ENCODE results near the gene OBP2B.
"Not testable (repeated sequence)": the region's sequence is repeated elsewhere in the genome, so short reads cannot be mapped to it uniquely, and the experiment has no call there.

OBP2B gene

GRCh38 chr9:133205996-133206931, 2.8 kb downstream of the OBP2B start:
- H3K27me3 Mint-ChIP-seq, result peaks cover 23 to 78% of the 10 kb centered on the region in 2 donors
- no peak overlapping the region for H3K27ac Mint-ChIP-seq
- H3K36me3 Mint-ChIP-seq (ENCODE audit: insufficient read depth), result peaks cover 2% of the 10 kb centered on the region

GRCh38 chr9:133205481-133205887, 3.6 kb downstream of the OBP2B start:
- not testable (repeated sequence) for H3K4me1 Mint-ChIP-seq (ENCODE audit: low read depth in 2 of 2); H3K9me3 Mint-ChIP-seq; ATAC-seq (replicated peaks); H3K27ac Mint-ChIP-seq; H3K4me3 Mint-ChIP-seq; DNase-seq; H3K36me3 Mint-ChIP-seq (ENCODE audit: insufficient read depth)
- H3K27me3 Mint-ChIP-seq, result peaks cover 18 to 75% of the 10 kb centered on the region in 2 donors

More at GRCh38 chr9:133205996-133206931, 2.8 kb downstream of the OBP2B start:
- no peak overlapping the region for H3K4me3 Mint-ChIP-seq
- H3K9me3 Mint-ChIP-seq, result no peaks in the 10 kb centered on the region
- H3K4me1 Mint-ChIP-seq (ENCODE audit: low read depth in 2 of 2), result no peaks in the 10 kb centered on the region
- ATAC-seq (replicated peaks) (no peak), DNase-seq (no peak)

GRCh38 chr9:133204993-133205336, 4.1 kb downstream of the OBP2B start:
- H3K4me3 Mint-ChIP-seq, result no peak overlapping the region
- H3K27ac Mint-ChIP-seq, result no peak overlapping the region
- DNase-seq (no peak), ATAC-seq (replicated peaks) (no peak)
- peaks cover 13 to 72% of the 10 kb centered on the region in 2 donors for H3K27me3 Mint-ChIP-seq
- no peaks in the 10 kb centered on the region for H3K4me1 Mint-ChIP-seq (ENCODE audit: low read depth in 2 of 2)
- no peaks in the 10 kb centered on the region for H3K36me3 Mint-ChIP-seq (ENCODE audit: insufficient read depth)
- H3K9me3 Mint-ChIP-seq, result no peaks in the 10 kb centered on the region

- ATAC-seq (replicated peaks) (no peak), DNase-seq (no peak)
- Mint-ChIP-seq H3K9me3 (no peaks in the 10 kb centered on the region), H3K4me1 (ENCODE audit: low read depth in 2 of 2) (no peaks in the 10 kb centered on the region), H3K36me3 (ENCODE audit: insufficient read depth) (no peaks in the 10 kb centered on the region), H3K4me3 (no peak overlapping the region), H3K27ac (no peak overlapping the region), H3K27me3 (peaks cover 9 to 70% of the 10 kb centered on the region in 2 donors)
Measured at GRCh38 chr9:133204335-133204992, 4.6 kb downstream of the OBP2B start.

- DNase-seq (no peak), ATAC-seq (replicated peaks) (no peak)
- Mint-ChIP-seq H3K9me3 (no peaks in the 10 kb centered on the region), H3K27me3 (peaks cover 14 to 74% of the 10 kb centered on the region in 2 donors), H3K4me1 (ENCODE audit: low read depth in 2 of 2) (peaks cover 0 to 4% of the 10 kb centered on the region in 2 donors), H3K36me3 (ENCODE audit: insufficient read depth) (no peaks in the 10 kb centered on the region), H3K4me3 (no peak overlapping the region), H3K27ac (no peak overlapping the region)
Measured at GRCh38 chr9:133203506-133204075, 5.5 kb downstream of the OBP2B start.

GRCh38 chr9:133202688-133203453, 6.2 kb downstream of the OBP2B start:
- Mint-ChIP-seq H3K4me3 (no peak overlapping the region), H3K4me1 (ENCODE audit: low read depth in 2 of 2) (peaks cover 0 to 4% of the 10 kb centered on the region in 2 donors), H3K36me3 (ENCODE audit: insufficient read depth) (no peaks in the 10 kb centered on the region), H3K27me3 (peaks cover 17 to 70% of the 10 kb centered on the region in 2 donors), H3K27ac (no peak overlapping the region), H3K9me3 (no peaks in the 10 kb centered on the region)
- no peak for ATAC-seq (replicated peaks)
- DNase-seq, result no peak

- H3K4me1 Mint-ChIP-seq (ENCODE audit: low read depth in 2 of 2), result peaks cover 0 to 4% of the 10 kb centered on the region in 2 donors
- ATAC-seq (replicated peaks), result no peak
Measured at GRCh38 chr9:133202145-133202513, 6.9 kb downstream of the OBP2B start.

GRCh38 chr9:133201424-133202144, 7.5 kb downstream of the OBP2B start:
- Mint-ChIP-seq H3K36me3 (ENCODE audit: insufficient read depth) (no peaks in the 10 kb centered on the region), H3K27ac (no peak overlapping the region), H3K27me3 (peaks cover 20 to 66% of the 10 kb centered on the region in 2 donors), H3K4me3 (no peak overlapping the region), H3K4me1 (ENCODE audit: low read depth in 2 of 2) (peaks cover 0 to 4% of the 10 kb centered on the region in 2 donors), H3K9me3 (no peaks in the 10 kb centered on the region)
- ATAC-seq (replicated peaks), result no peak
- DNase-seq, result no peak

More at GRCh38 chr9:133202145-133202513, 6.9 kb downstream of the OBP2B start:
- Mint-ChIP-seq H3K9me3 (no peaks in the 10 kb centered on the region), H3K27ac (no peak overlapping the region), H3K36me3 (ENCODE audit: insufficient read depth) (no peaks in the 10 kb centered on the region), H3K4me3 (no peak overlapping the region), H3K27me3 (peaks cover 15 to 66% of the 10 kb centered on the region in 2 donors)
- DNase-seq, result no peak

- Mint-ChIP-seq H3K27me3 (peaks cover 20 to 58% of the 10 kb centered on the region in 2 donors), H3K4me1 (ENCODE audit: low read depth in 2 of 2) (peaks cover 0 to 4% of the 10 kb centered on the region in 2 donors), H3K27ac (no peak overlapping the region), H3K36me3 (ENCODE audit: insufficient read depth) (no peaks in the 10 kb centered on the region), H3K9me3 (no peaks in the 10 kb centered on the region), H3K4me3 (no peak overlapping the region)
- DNase-seq, result no peak
- no peak for ATAC-seq (replicated peaks)
Measured at GRCh38 chr9:133200631-133201030, 8.4 kb downstream of the OBP2B start.

- peak overlapping the region in 1 of 2 donors; percentile 59 for H3K4me3 Mint-ChIP-seq
- no peaks in the 10 kb centered on the region for H3K9me3 Mint-ChIP-seq
- H3K27ac Mint-ChIP-seq, result no peak overlapping the region
- H3K27me3 Mint-ChIP-seq, result peaks cover 26 to 50% of the 10 kb centered on the region in 2 donors
- ATAC-seq (replicated peaks), result peak; percentile 68
- H3K36me3 Mint-ChIP-seq (ENCODE audit: insufficient read depth), result no peaks in the 10 kb centered on the region
- H3K4me1 Mint-ChIP-seq (ENCODE audit: low read depth in 2 of 2), result peaks cover 0 to 4% of the 10 kb centered on the region in 2 donors
- peak in 1 of 3 experiments; percentile 15 for DNase-seq
Measured at GRCh38 chr9:133199648-133200321, 9.3 kb downstream of the OBP2B start.

GRCh38 chr9:133195029-133195428, 14.0 kb downstream of the OBP2B start:
- Mint-ChIP-seq H3K27ac (no peak overlapping the region), H3K36me3 (ENCODE audit: insufficient read depth) (no peaks in the 10 kb centered on the region), H3K4me3 (no peak overlapping the region), H3K27me3 (peaks cover 39 to 48% of the 10 kb centered on the region in 2 donors), H3K9me3 (no peaks in the 10 kb centered on the region), H3K4me1 (ENCODE audit: low read depth in 2 of 2) (peaks cover 0 to 4% of the 10 kb centered on the region in 2 donors)
- no peak for DNase-seq
- no peak for ATAC-seq (replicated peaks)

GRCh38 chr9:133194597-133194996, 14.5 kb downstream of the OBP2B start:
- Mint-ChIP-seq H3K4me3 (no peak overlapping the region), H3K27ac (no peak overlapping the region), H3K27me3 (peaks cover 38 to 48% of the 10 kb centered on the region in 2 donors), H3K9me3 (no peaks in the 10 kb centered on the region), H3K4me1 (ENCODE audit: low read depth in 2 of 2) (peaks cover 0 to 4% of the 10 kb centered on the region in 2 donors), H3K36me3 (ENCODE audit: insufficient read depth) (no peaks in the 10 kb centered on the region)
- ATAC-seq (replicated peaks) (no peak), DNase-seq (no peak)

All from effector memory CD8-positive, alpha-beta T cell (primary cell).